AG09309 (cell line): ENCODE data around the gene MEAF6.

Experiments used
- DNase-seq: peaks from one replicate; pipeline ENCODE4 v3.0.0-alpha.2; 2010; ENCODE audit warnings: low read depth
- H3K4me3 ChIP-seq: 2 replicates; pipeline ENCODE4 v1.5.1; 2011; ENCODE audit warnings: mild to moderate bottlenecking, low read depth, low read length, moderate library complexity; ENCODE audit not compliant: control insufficient read depth
- CTCF ChIP-seq: IDR thresholded peaks from 2 replicates; pipeline ENCODE4 v1.5.1; 2011; ENCODE audit warnings: mild to moderate bottlenecking, low read depth, low read length, inconsistent platforms; ENCODE audit not compliant: insufficient read depth, control insufficient read depth; ENCODE audit errors: missing control alignments

Gene MEAF6

DNA sequence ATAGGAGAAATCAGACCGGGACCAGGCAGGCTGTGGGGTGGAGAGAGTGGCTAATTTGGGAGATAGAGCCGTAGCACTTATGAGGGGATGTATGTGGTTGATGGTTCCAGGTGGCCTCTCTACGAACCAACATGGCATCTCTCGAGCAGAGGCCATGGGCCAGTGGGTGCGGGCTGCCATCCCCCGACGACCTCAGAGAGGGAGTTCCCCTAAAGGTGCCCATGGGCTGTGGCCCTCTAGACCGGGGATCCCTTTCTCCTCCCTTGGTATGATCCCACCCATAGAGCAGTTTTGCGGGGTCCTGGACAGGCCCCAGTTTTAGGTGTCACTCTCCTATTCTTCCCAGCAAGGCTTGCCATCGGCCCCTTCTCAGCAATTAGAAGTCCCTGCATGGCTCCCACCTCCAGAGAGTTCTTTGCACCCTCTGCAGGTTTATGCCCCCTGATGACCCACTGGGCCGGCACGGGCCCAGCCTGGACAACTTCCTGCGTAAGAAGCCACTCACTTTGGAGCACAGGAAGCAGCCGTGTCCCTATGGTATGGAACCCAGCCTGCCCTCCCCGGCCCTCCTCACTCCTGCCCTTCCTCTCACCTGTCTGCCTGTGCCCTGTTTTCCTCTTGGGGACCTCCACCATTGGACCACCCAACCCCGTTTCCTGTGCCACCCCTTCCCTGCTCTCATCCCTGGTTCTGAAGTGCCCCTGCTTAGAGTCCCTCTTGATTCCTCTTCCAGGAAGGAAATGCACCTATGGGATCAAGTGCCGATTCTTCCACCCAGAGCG, 32.4 kb downstream of the MEAF6 start:
- H3K4me3 ChIP-seq: no peak overlapping the region
- DNase-seq: no peak
- TF ChIP-seq CTCF: no peak

DNA sequence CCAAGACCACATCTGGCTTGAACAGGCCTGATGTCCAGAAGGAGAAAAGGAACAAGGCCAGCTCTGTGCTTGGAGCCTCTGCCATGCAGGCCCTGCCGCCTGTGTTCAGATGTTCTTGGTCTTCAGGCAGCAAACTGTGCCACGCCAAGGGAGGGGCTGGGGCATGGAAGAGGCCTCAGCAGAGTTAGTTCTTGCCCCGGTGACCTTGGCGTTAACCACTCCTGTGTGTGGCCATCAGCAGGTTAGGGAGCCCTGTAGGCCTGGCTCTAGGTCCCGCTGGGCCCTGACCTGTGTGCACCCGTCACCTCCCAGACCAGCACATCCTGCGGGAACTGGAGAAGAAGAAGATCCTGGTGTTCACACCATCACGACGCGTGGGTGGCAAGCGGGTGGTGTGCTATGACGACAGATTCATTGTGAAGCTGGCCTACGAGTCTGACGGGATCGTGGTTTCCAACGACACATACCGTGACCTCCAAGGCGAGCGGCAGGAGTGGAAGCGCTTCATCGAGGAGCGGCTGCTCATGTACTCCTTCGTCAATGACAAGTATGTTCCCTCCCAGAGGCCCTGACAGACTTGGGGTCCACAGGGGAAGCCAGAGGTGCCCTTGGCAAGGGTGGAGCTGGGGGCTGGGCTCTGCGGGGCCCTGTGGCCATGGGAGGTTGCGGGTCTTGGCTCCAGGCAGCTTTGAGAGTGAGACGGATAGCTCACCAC, 33.1 kb downstream of the MEAF6 start:
- no peak for TF ChIP-seq CTCF
- H3K4me3 ChIP-seq: no peak overlapping the region
- no peak for DNase-seq

- H3K4me3 ChIP-seq: no peak overlapping the region
- no peak for TF ChIP-seq CTCF
- DNase-seq: no peak
These were observed 33.8 kb downstream of the MEAF6 start for GRCh38 chr1:37480581-37481288.

DNA sequence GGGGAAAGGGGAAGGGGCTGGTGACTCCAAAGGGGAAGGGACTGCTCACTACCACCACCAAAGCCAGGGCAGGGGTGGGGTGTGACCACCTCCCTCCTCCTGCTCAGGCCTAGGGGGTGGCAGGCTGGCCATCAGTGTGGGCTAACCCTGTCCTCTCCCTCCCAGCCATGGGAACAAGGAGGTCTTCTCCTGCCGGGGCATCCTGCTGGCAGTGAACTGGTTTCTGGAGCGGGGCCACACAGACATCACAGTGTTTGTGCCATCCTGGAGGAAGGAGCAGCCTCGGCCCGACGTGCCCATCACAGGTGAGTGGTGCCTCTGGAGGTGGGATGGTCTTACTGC, 34.5 kb downstream of the MEAF6 start:
- no peak for DNase-seq
- TF ChIP-seq CTCF: no peak
- peak overlapping the region; percentile 37 for H3K4me3 ChIP-seq

GRCh38 chr1:37479255-37480124, 35.1 kb downstream of the MEAF6 start:
- DNase-seq: peak; percentile 73
- peak overlapping the region; percentile 37 for H3K4me3 ChIP-seq
- TF ChIP-seq CTCF: no peak

DNA sequence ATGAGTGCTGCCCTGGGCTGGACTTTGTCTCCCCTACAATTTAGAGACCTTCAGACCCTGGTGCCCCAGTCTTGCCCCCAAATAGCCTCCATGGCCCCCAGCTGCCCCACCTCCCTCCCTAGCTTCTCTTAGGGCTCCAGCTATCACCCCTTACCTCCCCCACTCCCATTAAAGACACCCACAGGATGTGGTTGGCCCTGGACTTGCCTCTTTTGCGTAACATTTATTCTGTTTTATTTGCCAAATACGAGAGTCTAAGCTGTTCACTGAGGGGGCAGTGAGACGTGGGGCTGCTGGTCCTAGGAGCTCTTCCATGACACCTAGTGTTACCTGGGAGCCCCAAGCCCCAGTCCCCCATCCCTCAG, 35.7 kb downstream of the MEAF6 start:
- TF ChIP-seq CTCF: no peak
- DNase-seq: no peak
- H3K4me3 ChIP-seq: peak overlapping the region; percentile 37
